Vagina (tissue), 2 donors: Measurements from ENCODE around the gene AHNAK2. TPM values are rescaled to one million over a fixed set of nuclear protein-coding genes. Genes with fewer than 3 reads are reported as not detected.
A peak's percentile ranks its signal among the peaks of the same experiment; 100 is the strongest.

Experiments used
- DNase-seq, 2 donors: peaks; one replicate each; pipeline ENCODE4 v3.0.0-alpha.2; 2017; ENCODE audit errors: extremely low spot score in 2 of 2
- H3K27ac ChIP-seq: fragments of 200-600 bp; sonication (generic); one replicate; pipeline ENCODE4 v1.5.1; 2019
- H3K27me3 ChIP-seq: fragments of 200-600 bp; sonication (generic); one replicate; pipeline ENCODE4 v1.5.1; 2019
- H3K36me3 ChIP-seq, 2 donors: fragments of 200-600 bp; sonication (generic); one replicate each; pipeline ENCODE4 v1.5.1; 2017 to 2019
- H3K4me1 ChIP-seq: fragments of 200-600 bp; sonication (generic); one replicate; pipeline ENCODE4 v1.5.1; 2019
- H3K4me3 ChIP-seq, 2 donors: fragments of 200-600 bp; sonication (generic); 1 replicate in 1 of 2; 2 replicates in 1 of 2; pipeline ENCODE4 v1.5.1; 2016 to 2019
- H3K9me3 ChIP-seq: fragments of 200-600 bp; sonication (generic); one replicate; pipeline ENCODE4 v1.5.1; 2019
- POLR2A ChIP-seq, 2 donors: fragments of 450-650 bp; IDR thresholded peaks; one replicate each; pipeline ENCODE4 v1.6.1; 2017; ENCODE audit warnings: antibody characterized with exemption in 2 of 2, mild to moderate bottlenecking in 2 of 2, moderate library complexity in 2 of 2
- POLR2AphosphoS5 ChIP-seq, 2 donors: sonication (generic); formaldehyde crosslinking; IDR thresholded peaks; one replicate each; pipeline ENCODE4 v1.9.0; 2017; ENCODE audit warnings: antibody characterized with exemption in 2 of 2, mild to moderate bottlenecking in 2 of 2, low read depth in 1 of 2; ENCODE audit not compliant: insufficient read depth in 1 of 2
- intact Hi-C: fragments of 100-400 bp; cut with DNase I; formaldehyde crosslinking; loops from one replicate; pipeline ENCODE4 v1.15.1; 2023
- total RNA-seq: library from RNA; depleted of rRNA; stranded (reverse); fragments of >200 nt; gene quantifications from one replicate; pipeline ENCODE4 v1.2.3, GENCODE V29; 2016
- TF ChIP-seq, protein P1 (sequence below), 3 experiments: fragments of 450-650 bp in 2 of 3; fragments of 200-600 bp in 1 of 3; sonication (generic) in 1 of 3; IDR thresholded peaks; one replicate each; pipeline ENCODE4 v1.5.1; 2017 to 2019; ENCODE audit warnings: antibody characterized with exemption in 3 of 3, mild to moderate bottlenecking in 2 of 3, moderate library complexity in 2 of 3

Gene AHNAK2
- total RNA-seq, 1 donor from 2014 or later = 180 TPM

GRCh38 chr14:104928391-104929133, 49.6 kb downstream of the AHNAK2 start:
- TF ChIP-seq, protein P1, sequence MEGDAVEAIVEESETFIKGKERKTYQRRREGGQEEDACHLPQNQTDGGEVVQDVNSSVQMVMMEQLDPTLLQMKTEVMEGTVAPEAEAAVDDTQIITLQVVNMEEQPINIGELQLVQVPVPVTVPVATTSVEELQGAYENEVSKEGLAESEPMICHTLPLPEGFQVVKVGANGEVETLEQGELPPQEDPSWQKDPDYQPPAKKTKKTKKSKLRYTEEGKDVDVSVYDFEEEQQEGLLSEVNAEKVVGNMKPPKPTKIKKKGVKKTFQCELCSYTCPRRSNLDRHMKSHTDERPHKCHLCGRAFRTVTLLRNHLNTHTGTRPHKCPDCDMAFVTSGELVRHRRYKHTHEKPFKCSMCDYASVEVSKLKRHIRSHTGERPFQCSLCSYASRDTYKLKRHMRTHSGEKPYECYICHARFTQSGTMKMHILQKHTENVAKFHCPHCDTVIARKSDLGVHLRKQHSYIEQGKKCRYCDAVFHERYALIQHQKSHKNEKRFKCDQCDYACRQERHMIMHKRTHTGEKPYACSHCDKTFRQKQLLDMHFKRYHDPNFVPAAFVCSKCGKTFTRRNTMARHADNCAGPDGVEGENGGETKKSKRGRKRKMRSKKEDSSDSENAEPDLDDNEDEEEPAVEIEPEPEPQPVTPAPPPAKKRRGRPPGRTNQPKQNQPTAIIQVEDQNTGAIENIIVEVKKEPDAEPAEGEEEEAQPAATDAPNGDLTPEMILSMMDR (IDR thresholded peaks at IDR 0.05) = no peak
- TF ChIP-seq POLR2A (IDR thresholded peaks at IDR 0.05) (no peak), POLR2AphosphoS5 (IDR thresholded peaks at IDR 0.05; ENCODE audit: insufficient read depth in 1 of 2, low read depth in 1 of 2) (no peak)
- peak; percentile 85 to 90 for DNase-seq

GRCh38 chr14:104927901-104928300, 50.3 kb downstream of the AHNAK2 start:
- intact Hi-C loops = no loop called here
- Histone ChIP-seq H3K4me3 (no peak overlapping the region), H3K4me1 (peaks cover 14% of the 10 kb centered on the region)

More at GRCh38 chr14:104928391-104929133, 49.6 kb downstream of the AHNAK2 start:
- H3K9me3 ChIP-seq = no peaks in the 10 kb centered on the region
- peaks cover 17% of the 10 kb centered on the region for H3K4me1 ChIP-seq
- H3K27me3 ChIP-seq = no peaks in the 10 kb centered on the region
- no peaks in the 10 kb centered on the region for H3K36me3 ChIP-seq
- H3K27ac ChIP-seq = no peak overlapping the region
- intact Hi-C loops = no loop called here
- H3K4me3 ChIP-seq = no peak overlapping the region

DNA sequence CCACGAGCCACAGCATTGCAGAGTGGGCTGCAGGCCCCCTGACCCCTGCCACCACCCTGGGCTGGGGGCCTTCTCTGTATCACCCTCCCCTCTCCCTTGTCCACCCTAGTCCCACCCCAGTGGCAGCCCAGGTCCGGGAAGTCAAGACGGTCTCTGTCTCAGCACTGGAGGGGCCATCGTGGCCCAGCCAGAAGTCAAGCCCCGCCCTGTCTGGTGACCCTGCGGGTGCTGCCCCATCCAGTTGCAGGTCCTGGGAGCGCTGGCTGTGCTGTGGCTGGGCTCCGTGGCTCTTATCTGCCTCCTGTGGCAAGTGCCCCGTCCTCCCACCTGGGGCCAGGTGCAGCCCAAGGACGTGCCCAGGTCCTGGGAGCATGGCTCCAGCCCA, 50.8 kb downstream of the AHNAK2 start:
- no peaks in the 10 kb centered on the region for H3K9me3 ChIP-seq
- H3K4me1 ChIP-seq = peaks cover 9% of the 10 kb centered on the region
- H3K36me3 ChIP-seq = no peaks in the 10 kb centered on the region
- no peak overlapping the region for H3K4me3 ChIP-seq
- H3K27ac ChIP-seq = no peak overlapping the region
- peak; percentile 81 to 95 for DNase-seq
- no peak for TF ChIP-seq POLR2A (IDR thresholded peaks at IDR 0.05)
- TF ChIP-seq, protein P1 (IDR thresholded peaks at IDR 0.05) = no peak
- no peak for TF ChIP-seq POLR2AphosphoS5 (IDR thresholded peaks at IDR 0.05; ENCODE audit: insufficient read depth in 1 of 2, low read depth in 1 of 2)
- H3K27me3 ChIP-seq = no peaks in the 10 kb centered on the region
- intact Hi-C loops = no loop called here

More at GRCh38 chr14:104927901-104928300, 50.3 kb downstream of the AHNAK2 start:
- H3K9me3 ChIP-seq = no peaks in the 10 kb centered on the region
- DNase-seq = no peak
- TF ChIP-seq POLR2AphosphoS5 (IDR thresholded peaks at IDR 0.05; ENCODE audit: insufficient read depth in 1 of 2, low read depth in 1 of 2) (no peak), POLR2A (IDR thresholded peaks at IDR 0.05) (no peak)
- TF ChIP-seq, protein P1 (IDR thresholded peaks at IDR 0.05) = no peak
- no peaks in the 10 kb centered on the region for H3K36me3 ChIP-seq
- H3K27ac ChIP-seq = no peak overlapping the region
- no peaks in the 10 kb centered on the region for H3K27me3 ChIP-seq

- intact Hi-C loops = no loop called here
- no peaks in the 10 kb centered on the region for H3K27me3 ChIP-seq
- H3K27ac ChIP-seq = no peak overlapping the region
- no peak overlapping the region for H3K4me3 ChIP-seq
- peak; percentile 49 to 58 for DNase-seq
- H3K36me3 ChIP-seq = no peaks in the 10 kb centered on the region
- H3K9me3 ChIP-seq = no peaks in the 10 kb centered on the region
- TF ChIP-seq, protein P1 (IDR thresholded peaks at IDR 0.05) = no peak
- TF ChIP-seq POLR2A (IDR thresholded peaks at IDR 0.05) = no peak
- no peak for TF ChIP-seq POLR2AphosphoS5 (IDR thresholded peaks at IDR 0.05; ENCODE audit: insufficient read depth in 1 of 2, low read depth in 1 of 2)
- peaks cover 3% of the 10 kb centered on the region for H3K4me1 ChIP-seq
Measured at GRCh38 chr14:104926619-104927431, 51.3 kb downstream of the AHNAK2 start.
